Endometrium (tissue), 2 donors: ENCODE results near the gene ARHGEF40.

Source experiments
- FAIRE-seq: peaks from 2 replicates; lab custom pipeline; 2012; peaks lifted over from hg19 to GRCh38; lab: Jason Lieb, UNC
- donor health status: control.
- donor health status: control.

The ARHGEF40 gene

DNA sequence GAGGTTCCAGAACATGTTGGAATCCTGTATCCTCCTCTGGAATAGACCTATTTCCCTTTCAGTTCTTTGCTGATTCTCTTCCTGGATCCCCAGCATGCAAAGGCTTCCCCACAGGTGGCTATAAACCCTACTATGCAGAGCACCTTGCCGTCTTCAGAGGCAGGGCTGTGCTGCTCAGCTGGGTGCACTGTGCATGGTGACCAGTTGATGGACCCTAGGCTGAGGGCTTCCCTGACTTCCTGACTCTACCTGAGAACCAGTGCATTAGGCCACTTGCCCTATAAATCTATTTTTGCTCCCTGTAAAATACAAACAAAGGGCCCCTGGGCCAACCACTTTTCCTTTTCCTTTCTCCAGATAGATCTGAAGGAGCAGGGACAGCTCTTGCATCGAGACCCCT lies 14.3 kb downstream of the ARHGEF40 start:
- FAIRE-seq: no peak

DNA sequence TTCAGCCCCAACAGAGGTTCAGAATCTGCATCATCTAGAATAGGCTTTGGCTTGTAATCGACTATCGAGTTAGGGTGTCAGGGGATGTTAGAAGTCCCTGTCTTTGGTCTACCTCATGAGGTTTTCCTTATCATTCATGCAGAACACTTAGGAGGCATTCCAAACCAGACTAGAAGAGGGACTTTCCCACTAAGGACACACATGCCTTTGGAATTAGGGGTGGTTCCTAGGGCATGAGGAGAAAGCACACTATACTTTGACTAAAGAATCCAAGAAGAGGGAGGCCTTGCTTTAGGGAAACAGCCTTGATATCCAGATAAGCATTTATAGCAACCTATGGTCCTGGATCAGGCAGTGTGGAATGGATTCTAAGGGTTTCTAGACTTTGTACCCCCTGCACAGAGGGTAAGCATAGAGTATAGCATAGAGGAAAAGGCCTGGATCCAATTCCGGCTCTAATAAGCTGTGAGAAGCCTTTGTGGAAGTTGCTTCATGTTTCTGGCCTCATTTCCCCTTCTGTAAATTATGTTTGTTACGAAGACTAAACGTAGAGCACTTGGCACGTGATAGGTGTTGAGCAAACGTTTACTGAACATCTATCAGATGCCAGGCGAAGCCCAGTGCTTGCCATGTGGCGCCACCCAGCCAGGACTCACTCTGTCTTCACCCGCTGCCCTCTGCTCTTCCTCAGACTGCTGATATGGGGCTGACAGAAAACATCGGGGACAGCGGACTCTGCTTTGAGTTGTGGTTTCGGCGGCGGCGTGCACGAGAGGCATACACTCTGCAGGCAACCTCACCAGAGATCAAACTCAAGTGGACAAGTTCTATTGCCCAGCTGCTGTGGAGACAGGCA lies 15.1 kb downstream of the ARHGEF40 start:
- no peak for FAIRE-seq

DNA sequence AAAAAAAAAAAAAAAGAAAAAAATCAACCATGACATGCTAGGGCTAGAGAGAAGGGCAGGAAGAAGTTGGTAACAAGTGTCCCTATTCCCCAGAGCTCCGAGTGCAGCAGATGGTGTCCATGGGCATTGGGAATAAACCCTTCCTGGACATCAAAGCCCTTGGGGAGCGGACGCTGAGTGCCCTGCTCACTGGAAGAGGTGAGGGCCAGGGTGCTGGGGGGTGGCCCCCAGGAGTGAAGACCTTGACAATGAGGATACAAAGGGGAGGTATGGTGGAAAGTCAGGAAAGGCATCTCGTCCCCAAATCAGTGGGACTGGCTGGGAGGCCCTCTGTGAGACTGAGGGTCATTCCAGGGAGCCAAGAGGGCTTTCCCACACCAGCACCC lies 16.8 kb downstream of the ARHGEF40 start:
- no peak for FAIRE-seq

DNA sequence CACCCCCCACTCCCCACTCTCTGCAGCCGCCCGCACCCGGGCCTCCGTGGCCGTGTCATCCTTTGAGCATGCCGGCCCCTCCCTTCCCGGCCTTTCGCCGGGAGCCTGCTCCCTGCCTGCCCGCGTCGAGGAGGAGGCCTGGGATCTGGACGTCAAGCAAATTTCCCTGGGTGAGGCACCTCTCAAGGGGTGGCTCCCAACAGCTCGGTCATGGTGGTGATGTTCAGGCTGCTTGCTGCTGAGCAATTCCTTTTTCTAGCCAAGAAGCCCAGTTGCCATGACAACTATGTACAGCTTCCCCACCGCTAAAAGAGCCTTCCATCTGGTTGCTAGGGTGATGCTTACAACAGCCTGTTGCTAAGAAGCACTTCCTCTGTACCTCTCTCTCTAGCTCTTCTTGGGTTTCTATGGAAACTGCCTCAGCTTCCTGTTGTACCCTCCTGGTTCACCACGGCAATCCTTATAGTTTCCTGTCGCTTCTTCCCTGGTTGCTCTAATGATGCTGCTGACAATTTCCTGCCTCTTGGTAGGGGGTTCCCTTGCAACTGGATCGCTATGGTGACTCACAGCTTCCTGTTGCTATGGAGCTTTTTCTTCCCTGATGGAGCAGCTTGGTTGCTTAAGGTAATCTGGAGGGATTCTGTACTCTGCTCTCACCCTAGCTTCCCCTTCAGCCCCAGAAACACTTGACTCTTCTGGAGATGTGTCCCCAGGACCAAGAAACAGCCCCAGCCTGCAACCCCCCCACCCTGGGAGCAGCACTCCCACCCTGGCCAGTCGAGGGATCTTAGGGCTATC lies 17.4 kb downstream of the ARHGEF40 start:
- no peak for FAIRE-seq

DNA sequence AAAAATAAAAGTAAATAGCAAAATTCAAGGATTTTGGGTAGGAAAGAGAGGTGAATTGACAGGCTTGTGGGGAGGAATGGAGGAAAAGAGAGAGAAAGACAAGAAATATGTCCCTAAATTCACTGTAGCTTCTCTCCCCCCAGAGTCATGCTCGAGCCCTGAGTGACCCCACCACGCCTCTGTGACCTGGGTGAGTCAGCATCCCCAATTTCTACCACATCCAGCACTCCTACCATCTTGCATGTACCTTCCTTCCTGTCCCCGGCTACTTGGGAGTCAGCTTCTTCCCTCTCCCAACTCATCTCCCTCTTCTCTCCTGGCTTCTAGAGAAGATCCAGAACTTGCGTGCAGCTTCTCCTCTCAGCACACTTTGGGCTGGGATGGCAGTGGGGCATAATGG lies 18.6 kb downstream of the ARHGEF40 start:
- no peak for FAIRE-seq

DNA sequence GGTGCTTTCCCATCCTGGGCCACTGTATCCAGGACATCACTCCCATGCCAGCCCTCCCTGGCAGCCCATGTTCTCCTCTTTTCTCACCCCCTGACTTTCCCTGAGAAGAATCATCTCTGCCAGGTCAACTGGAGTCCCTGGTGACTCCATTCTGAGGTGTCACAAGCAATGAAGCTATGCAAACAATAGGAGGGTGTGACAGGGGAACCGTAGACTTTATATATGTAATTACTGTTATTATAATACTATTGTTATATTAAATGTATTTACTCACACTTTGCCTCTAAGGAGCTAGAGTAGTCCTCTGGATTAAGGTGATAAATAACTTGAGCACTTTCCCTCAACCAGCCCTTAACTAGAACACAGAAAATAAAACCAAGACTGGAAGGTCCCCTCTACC lies 19.2 kb downstream of the ARHGEF40 start:
- FAIRE-seq: no peak

DNA sequence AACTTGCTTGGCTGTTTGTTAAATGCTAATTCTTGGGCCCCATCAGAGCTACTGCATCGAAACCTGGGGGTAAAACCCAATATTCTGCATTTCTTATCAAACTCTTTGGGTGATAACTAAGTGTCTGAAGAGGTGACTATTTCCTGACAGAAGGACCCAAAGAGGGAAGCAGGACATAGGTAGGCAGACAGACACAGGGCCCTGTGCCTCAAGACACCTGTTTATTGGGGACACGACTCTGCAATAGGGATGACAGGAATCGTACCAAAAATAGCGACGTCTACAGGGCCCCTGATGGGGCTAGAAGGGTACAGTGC lies 19.7 kb downstream of the ARHGEF40 start:
- FAIRE-seq: no peak

DNA sequence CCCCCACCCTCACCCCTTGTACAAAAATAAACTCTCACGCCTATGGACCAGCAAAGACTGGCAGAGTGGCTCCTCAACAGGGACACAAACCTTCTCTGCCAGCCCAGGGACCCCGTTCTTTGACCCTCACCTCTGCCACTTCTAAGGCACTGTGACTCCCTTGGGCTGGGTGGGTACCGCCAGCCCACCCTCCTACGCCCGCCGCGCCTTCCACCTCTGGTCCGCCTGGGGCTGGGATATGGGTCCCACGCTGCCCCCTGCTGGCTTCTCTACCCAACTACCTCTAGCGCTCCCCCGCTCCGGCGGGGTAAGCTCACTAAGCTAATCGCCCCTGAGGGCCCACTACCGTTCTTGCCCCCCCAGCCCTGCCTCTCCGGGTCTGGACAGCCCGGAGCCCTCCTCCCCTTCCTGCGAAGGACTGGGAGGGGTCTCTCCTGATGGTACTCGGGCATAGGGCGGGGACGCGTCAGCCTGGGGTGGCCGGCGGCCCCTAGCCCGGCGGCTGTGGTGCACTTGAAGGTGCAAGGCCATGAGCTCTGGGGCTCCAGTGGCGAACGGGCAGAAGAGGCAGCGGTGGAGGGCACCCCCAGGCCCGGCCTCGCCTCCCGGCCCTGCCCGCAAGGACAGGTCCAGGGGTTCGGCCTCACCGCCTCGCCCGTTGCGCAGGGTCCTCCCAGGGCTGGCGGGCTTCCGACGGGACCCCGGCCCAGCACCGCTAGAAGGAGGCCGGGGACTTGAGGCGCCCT lies 20.3 kb downstream of the ARHGEF40 start:
- no peak for FAIRE-seq

DNA sequence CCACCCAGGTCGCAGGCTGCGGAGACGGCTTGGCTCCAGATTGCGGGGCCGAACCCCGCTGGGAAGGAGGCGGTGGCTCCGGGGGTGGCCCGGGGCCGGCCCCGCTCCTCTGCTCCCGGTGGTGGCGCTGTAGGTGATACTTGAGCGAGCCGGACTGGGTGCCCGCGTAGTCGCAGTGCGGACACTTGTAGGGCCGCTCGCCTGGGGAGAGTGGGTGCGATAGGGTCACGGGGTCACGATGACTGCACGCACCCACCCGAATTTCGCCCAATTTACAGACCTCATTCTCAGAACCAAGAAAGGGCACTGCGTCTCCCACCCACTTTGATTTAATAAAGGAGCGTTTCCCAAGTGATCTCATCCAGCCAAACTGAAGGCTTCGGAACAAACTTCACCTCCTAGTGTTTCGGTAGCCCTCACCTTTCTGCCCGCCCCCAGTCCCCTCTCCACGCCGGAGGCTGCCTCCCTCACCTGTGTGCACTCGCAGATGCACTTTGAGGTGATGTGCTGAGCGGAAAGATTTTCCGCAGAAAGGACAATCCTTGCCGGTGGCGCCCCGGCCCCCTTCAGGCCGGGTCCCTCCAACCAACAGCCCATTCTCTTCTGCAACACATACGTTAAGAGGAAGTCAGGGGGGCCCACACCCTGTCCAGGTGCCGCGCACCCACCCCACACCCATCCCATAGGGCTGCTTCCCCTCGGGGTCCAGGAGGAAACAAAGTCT lies 21.0 kb downstream of the ARHGEF40 start:
- FAIRE-seq: no peak

DNA sequence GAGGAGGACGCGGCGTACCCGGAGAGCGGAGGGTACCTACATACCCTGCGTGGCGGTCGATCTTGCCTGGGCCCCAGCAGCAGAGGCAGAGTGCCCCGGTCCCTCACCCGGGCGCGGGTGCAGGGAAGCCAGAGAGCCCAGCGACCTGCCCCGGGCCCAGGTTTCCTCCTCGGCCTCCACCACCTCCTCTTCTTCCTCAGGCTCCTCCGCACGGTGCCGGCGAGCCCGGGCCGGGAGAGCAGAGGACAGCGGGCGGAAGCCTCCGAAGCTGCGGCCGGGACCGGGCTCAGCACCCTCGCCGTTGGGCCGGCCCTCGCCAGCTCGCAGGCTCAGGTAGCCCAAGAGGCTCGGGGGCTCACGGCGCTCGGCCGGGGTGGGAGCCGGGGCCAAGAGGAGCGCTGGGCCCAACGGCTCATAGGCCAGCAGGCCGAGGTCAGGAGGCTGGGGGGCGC lies 21.7 kb downstream of the ARHGEF40 start:
- no peak for FAIRE-seq

DNA sequence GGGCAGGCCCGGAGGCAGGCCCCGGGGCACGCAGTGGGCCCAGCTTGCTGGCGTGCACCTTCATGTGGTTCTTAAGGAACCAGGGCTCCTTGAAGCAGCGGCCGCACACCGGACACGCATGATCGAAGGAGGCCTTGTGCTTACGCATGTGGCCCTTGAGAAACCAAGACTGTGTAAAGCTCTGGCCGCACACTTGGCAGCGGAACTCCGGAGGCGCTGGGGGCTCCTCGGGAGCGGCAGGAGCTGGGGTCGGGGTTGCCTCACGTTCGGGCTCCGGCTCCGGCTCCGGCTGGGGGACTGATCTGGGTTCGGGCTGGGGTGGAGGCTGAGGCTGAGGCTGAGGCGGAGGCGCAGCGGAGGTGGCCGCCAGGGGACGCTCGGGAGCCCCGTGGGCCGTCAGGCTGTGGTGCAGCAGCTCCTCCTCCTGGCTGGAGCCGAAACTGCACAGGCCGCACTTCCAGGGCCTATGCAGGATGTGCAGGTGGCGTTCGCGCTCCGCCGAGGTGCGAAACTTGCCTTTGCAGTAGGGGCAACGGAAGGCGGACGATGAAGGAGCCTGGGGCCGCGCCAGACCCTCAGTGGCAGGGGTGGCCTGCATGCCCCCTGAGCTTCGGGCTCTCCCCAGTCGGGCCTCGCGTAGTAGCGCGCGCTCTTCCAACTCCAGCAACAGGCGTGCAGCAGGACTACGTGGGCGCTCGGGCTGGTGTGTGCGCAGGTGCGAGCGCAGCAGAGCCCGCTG lies 22.3 kb downstream of the ARHGEF40 start:
- no peak for FAIRE-seq

DNA sequence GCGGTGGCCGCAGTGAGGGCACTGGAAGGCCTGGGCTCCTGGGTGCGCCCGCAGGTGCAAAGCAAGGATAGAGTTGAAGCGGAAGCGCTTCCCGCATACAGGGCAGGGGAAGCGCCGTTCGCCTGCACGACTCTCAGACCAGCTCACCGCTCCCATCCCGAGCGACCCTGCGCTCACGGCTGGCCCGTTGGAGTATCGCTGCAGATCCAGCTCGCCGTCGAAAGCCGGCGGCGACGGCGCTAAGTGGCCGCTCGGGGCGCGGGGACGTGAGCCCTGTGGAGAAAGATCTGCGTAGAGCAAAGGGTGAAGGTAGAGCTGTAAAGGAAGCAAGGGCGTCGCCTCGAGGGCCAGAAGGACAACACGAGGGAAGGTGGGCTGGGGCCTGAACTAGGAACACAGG lies 22.9 kb downstream of the ARHGEF40 start:
- no peak for FAIRE-seq

DNA sequence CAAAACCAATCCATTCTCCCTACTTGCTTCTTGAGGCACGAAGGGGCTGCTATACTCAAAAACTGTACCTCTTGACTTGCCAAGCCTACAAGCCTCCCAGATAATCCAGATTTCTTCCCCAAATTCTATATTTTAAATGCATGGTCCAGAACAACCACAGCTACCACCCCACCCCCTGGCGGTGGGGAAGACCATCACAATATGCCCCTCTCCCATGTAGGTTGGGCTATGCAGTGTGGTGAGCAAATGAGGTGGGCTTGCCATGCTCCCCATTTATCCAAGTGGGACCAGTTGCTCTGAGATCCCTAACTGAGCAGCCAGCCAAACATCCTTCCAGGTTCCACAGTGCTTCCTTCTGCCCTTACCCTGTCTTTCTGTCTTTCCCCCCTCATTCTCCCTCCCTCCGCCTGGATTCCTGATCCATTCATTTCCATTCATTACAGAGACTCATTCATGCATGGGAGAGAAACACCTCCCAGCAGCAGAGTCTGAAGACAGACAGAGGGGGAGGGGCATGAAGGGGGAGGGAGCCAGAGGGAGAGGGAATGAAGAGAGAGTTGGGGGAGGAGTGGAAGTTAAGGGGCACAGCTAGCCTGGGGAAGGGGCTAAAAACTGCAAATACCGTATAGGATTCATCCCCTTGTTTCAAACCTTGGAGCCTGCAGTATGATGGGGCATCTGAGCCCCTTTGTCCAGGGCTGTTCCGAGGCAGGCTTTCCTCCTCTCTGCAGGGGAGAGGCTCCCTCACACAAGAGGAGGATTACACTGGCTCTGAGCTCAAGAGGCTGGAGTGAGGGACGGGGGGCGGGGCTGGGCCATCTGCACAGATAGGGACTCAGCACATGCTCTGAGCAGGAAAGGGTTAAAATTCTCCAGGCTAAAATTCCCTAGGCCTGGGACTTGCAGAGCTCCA lies 23.9 kb downstream of the ARHGEF40 start:
- no peak for FAIRE-seq

DNA sequence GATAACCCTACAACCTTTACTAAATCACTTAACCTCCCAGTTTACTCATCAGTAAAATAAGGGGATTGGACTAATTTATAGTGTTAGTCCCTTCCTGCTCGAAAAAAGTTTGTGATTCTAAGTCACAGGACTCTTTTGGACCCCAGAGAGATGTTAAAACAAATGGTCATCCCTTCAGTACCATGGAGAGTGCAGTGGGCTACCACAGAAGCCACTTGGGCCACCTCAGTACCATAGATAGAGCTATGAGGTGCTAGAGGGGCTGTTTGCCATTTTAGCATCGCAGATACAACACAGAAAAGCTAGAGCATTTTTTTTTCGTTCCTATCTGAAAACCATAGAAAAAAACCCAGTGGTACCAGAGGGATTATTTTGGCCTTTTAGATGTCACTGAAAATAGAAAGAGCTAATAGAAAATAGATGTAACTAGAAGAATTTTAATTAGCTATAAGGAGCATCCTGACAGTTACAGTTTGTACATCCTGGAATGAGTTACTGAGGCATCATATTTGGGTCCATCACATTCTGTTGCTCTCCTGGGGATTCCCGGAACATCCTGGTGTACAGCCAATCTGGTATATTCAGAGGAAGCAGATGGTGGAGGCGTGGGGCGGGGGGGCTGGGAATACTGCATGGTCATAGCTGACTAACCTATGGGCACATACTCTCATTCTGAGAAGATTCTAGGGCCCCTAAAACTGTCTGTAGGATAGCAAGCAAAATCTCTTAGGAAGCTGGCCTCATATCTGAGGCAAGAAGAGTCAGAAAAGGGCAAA lies 25.5 kb downstream of the ARHGEF40 start:
- no peak for FAIRE-seq

DNA sequence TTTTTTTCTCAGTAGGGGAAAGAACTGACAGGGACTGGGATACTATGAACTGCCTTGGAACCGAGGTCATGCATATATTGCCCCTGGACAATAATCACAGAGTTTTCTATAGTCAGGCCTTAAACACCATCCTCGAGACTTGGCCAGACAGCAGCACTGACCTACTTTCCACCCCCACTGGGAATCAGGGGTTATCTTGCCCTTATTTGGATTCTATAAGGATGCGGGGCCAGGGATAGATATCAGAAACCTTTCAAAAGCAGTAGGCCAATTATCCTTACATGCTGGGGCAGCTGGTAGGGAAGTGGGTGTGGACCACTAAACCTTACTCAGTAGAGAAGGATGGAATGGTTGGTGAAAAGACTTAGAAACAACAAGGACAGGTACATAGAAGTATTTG lies 26.3 kb downstream of the ARHGEF40 start:
- no peak for FAIRE-seq

DNA sequence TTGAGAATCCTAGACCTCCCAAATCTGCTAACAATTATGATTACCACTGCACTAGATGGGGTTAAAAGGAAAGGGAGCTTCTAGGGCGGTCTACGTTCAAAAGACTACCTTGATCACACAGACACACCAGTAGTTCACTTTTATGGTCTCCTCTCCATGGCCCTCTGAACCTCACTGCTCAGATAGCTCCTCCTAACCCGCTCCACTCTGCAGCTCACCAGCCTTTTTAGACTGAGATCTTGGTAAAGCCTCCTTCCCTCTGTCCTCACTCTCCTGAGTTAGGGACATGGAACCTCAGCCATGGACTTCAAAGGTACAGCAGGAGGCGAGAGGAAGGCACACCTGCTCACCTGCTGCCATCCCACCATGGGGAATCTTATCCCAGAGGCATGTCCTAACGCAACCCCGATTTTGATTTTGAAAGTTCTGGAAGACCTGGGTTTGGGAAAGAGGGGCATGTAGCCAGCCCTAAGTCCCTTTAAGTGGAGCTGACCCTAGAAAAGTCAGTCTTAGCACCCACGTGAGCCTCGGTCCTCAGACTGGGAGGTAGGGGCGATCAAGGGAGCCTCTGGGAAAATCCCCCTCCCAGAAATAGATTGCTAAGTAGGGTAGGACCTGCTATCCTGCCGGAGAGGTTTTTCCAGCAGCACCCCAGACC lies 27.0 kb downstream of the ARHGEF40 start:
- no peak for FAIRE-seq

DNA sequence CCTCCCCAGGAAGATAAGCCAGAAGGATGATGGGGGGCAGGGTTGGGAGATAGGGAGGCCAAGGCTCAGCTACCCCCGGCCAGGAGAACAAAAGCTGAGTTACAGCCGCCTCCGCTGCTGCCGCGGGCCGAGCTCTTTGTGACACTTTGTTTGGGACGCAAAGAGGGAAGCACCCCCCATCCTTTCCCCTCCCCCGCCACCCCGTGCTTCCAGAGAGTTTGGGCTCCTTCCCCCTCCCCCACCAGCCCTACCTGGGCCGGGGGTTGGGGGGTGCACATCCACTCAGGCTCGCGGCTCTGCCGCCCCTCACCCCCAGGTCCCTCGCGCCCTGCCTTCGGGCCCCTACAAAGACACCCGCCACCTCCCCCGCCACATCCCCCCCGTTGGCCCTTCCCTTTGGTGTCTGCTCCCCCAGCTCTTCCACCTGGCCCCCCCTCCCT lies 27.6 kb downstream of the ARHGEF40 start:
- no peak for FAIRE-seq

DNA sequence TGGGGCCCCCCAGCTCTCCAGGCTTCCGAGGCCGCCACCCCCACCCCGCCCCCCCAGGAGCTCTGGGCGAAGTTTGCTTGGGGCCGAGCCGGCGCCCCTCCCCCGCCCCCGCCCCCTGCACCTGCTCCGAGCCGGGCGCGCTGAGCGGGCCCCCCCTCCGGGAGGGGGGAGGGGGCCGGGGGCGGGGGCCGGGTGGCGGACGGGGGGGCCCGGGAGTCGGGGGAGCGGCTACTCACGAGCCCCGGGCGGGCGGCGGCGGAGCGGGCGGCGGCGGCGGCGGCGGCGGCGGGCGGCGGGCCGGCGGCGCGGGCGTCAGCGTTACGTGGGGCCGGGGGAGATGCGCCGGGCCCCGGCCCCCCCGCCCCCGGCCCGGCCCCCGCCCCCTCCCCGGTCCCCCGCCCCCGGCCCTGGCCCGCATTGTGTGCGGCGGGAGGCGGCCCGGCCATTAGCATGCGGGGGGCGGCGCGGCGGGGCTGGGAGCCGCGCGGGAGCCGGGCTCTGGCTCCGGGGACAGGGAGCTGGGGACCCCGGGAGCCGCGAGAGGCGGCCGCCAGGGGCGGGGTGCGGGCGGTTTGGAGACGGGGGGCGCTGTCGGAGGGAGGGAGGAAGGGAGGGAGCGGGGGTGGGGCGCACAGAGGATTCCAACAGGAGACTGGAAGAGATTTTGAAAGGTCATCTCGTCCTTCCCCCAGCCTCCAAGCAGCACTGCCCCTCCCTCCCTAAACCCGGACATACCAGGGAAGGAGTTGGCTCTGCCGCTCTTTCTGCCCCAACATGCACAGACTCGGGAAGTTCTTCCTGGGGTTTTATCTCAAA lies 28.2 kb downstream of the ARHGEF40 start, which contains the start of gene ZNF219:
ZNF219 (minus strand) TSS at position 580 of the 816 bp plus-strand sequence. CDS start 5,064 bp downstream, outside the sequence.
- no peak for FAIRE-seq
